Measurements from ENCODE around the gene CCL25.

CCL25 gene

DNA sequence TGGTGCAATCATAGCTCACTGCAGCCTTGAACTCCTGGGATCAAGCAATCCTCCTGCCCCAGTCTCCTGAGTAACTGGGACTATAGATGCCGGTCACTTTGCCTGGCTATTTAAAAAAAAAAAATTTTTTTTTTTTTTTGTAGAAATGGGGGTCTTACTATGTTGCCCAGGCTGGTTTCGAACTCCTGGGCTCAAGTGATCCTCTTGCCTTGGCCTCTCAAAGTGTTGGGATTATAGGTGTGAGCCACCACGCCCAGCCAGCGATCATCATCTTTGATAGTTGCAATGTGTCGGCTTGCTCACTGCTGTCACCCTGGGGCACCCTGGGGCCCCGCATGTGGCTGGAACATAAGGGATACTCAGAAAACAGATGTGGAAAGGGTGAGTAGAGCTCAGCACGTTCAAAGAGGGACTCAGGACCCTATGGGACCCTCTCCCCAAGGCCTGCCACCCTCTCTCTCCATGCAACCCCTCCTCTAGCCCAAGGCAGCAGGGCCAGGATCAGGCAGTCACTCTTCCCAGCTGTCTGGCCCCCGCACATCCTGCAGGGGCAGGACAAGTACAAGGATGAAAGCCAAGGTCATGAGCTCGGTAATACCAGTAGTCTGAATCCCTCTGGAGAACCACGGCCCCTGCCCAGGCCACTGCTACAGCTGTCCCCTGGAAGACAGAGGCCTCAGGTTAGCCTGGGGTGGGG, 6.5 kb upstream of the CCL25 start:
- peak in 1 of 2 experiments; percentile 19 for DNase-seq

DNA sequence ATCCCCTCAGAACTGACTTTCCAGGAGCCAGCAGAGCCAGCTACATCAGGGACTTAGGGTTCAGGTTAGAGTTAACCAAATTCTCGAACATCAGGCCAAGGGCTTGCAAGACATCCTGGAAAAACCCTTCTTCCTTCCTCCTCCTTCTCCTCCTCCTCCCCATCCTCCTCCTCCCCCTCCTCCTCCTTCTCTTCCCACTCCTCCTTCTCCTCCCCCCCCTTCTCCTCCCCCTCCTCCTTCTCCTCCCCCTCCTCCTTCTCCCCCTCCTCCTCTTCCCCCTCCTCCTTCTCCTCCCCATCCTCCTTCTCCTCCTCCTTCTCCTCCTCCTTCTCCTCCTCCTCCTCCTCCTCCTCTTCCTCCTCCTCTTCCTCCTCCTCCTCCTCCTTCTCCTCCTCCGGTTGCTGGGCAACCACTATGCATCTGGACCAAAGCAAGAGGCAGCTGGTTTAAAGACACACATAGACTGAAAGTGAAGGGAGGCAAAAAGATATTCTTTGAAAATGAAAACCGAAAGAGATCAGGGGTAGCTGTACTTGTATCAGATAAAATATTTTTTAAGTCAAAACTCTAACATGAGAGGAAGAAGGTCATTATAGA, 5.9 kb upstream of the CCL25 start:
- DNase-seq: no peak

- DNase-seq: peak; percentile 93 to 94
Observed at GRCh38 chr19:8050274-8051096, 2.1 kb upstream of the CCL25 start.

- no peak for DNase-seq
Observed at GRCh38 chr19:8054169-8054568, 1.6 kb downstream of the CCL25 start.

DNA sequence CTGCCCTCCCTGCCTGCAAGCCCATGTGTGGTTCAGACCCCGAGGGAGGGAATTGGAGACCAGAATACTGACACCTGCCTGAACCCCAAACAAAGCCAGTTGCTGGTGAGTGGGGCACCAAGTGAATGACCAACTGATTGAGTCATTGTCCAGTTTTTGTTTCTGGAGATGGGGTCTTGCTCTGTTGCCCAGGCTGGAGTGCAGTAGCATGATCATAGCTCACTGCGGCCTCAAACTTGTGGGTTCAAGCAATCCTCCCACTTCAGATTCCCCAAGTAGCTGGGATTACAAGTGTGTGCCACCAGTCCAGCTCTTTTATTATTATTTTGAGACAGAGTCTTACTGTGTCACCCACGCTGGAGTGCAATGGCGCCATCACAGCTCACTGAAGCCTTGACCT, 4.0 kb downstream of the CCL25 start:
- no peak for DNase-seq

GRCh38 chr19:8057545-8058270, 5.1 kb downstream of the CCL25 start:
- DNase-seq: no peak

DNA sequence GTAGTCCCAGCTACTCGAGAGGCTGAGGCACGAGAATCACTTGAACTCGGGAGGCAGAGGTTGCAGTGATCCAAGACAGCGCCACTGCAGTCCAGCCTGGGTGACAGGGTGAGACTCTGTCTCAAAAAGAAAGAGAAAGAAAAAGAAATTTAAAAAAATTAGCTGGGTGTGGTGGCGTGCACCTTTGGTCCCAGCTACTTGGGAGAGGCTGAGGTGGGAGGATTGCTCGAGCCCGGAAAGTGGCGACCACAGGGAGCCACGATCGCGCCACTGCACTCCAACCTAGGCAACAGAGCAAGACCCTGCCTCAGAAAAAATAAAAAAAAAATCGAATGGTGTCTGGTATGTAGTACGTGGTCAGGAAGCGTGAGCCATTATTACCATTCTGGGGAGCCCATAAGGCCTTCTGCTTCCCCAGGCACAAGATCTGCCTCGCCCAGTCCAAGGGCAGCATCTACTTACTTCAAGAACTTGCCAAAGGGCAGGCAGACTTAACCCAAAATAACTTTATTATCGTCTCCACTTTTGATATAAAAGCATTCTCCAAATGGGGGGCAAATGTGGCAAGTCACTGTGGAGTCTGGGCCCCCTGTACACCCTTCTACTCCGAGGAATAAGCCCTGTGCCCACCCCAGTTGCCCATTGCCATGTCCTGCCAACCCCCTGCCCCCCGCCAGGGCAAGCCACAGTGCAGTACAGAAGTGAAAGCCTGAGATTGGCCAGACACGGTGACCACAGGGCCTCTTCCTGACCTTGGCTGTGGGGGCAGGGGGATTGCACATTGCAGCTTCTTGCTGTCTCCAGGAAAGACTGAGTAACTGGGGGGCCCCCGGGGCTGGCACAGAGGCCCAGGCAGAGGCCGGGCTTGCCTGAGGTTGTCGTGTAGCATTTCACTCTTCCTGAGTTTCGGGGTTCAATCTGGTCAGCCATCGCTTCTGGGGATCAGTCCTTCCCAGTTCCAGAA, 12.6 kb downstream of the CCL25 start:
- DNase-seq: no peak

GRCh38 chr19:8065875-8066261, 13.3 kb downstream of the CCL25 start:
- no peak for DNase-seq

DNA sequence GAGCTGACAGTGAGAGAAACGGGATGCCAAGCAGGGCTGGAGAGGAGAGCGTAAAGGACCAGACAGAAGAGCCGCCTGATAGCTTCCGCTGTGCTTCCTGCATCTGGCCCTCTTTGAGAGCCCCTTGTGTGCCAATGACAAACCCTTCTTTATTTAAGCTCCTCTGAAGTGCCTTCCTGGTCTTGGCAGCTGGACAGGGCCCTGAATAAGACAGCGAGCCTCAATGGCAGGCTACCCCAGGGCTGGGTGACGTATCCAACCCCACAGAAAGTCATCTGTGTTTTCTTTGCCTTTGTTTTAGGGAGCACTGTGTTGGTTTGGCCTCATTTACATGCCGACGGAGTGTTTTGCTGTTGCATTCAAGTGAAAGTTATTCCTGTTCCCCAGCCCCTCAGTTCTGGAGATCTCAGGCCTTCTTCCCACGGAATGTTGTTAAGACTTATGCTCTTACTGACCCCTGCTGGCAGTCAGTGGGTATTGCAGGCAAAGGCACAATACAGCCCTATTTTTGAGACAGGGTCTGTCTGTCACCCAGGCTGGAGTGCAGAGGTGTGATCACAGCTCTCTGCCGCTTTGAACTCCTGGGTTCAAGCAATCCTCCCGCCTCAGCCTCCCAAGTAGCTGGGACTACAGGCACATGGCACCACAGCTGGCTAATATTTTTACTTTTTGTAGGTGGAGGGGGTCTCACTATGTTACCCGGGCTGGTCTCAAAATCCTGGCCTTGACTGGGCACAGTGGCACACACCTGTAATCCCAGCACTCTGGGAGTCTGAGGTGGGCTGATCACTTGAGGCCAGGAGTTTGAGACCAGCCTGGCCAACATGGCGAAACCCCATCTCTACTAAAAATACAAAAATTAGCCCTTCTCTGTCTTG, 16.8 kb downstream of the CCL25 start:
- DNase-seq: peak; percentile 40 to 73

DNA sequence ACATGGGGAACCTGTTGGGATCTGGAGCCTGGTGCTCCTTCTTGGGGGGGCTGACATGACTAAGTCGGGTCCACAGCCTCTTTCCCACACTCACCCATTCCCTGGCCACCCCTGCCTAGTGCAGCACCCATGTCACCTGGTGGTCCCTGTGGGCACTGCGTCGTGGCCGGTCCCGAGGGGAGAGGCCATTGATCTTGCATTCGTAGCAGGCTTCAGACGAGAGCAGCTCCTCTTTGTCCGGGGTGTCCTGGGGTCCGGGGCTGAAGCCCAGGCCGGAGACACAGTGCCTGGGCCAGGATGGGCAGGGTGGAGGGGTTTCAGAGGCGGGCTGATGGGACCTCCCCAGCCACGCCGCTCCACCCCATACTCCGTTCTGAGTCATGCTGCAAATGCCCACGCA, 19.4 kb downstream of the CCL25 start:
- no peak for DNase-seq

DNA sequence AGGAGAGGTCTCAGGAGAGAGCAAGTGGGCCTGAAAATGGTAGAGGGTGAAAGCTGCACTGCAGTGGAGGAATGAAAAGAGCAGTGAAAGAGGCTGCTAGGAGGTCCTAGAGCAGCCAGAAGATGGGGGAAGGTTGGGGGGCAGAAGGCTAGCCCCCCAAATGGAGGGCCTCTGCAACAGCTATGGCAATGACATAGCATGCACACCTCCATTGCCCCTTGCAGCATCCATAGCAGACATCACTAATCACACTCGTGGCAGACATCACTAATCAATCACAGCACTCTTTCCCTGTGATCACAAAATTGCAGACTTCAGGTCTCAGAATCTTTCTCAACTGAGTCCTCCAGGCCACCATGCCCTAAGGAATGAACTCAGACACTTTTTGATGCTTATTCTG, 21.9 kb downstream of the CCL25 start:
- no peak for DNase-seq

- DNase-seq: no peak
Observed at GRCh38 chr19:8075158-8076074, 22.9 kb downstream of the CCL25 start.

DNA sequence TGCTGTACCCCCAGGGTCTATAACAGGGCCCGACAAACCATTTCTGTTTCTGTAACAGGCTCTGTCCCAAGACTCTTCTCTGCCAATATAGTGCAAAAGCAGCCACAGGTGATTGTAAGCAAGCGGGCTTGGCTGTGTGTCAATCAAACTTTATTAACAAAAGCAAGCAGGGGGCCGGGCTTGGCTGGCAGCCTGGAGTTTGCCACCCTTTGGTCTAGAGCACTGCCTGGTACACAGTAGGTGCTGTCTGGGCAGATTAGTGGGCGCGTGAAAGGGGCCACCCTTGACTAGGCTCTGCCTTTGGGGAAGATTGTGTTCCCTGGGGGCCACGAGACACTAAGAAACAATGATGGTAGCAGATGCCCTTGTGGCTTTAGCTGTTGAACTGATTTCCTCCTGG, 27.4 kb downstream of the CCL25 start:
- no peak for DNase-seq

- no peak for DNase-seq
Observed at GRCh38 chr19:8080832-8081231, 28.3 kb downstream of the CCL25 start.

GRCh38 chr19:8081569-8082550, 29.3 kb downstream of the CCL25 start:
- no peak for DNase-seq

DNA sequence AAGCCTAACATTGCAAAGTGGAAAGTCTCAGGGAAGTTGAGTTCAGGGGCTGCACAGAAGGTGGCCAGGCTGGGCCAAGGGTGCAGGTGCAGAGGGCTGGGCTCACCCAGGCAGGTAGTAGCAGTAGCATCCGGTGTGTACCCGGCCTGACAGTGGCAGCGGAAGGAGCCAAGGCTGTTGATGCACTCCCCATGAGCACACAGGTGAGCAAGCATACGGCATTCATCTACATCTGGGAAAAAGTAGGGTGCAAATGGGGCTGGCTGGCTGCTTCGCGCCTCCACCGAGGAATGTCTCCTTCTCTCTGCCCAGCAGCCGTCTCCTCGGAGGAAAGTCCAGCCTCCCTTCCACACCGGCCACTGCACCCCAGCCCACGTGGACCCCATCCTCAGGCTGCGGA, 30.6 kb downstream of the CCL25 start:
- DNase-seq: no peak

GRCh38 chr19:8084152-8084551, 31.6 kb downstream of the CCL25 start:
- no peak for DNase-seq

DNA sequence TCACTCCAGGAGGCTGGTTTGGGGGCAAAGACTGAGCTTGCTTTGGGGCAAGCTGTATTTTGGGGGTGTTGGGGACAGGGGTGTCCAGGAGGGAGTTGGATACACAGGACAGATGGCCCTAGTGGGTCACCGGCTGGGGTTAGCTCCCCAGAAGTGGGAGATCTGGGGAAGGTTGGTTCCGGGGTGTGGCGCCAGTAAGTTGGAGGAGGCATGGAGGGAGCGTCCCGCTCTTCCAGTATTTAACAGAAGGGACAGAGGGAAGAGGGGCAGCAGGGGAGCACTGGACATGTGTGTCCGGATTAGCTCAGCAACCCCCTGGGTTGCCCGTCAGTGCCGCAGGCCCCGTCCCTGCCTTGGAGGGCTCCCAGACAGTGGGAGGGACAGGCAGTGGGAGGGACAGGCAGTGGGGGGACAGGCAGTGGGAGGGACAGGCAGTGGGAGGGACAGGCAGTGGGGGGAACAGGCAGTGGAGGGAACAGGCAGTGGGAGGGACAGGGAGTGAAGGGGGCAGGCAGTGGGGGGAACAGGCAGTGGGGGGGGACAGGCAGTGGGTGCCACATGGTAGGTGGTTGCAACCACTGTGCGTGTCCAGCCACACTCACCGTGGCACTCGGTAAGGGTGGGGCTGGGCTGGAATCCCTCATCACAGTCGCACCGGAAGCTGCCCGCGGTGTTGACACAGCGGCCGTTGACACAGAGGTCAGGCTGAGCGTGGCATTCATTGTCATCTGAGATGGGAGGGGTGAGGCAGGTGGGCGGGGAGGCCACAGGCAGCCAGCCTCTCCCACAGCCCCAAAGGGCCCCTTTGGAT, 33.2 kb downstream of the CCL25 start:
- no peak for DNase-seq

All from NCI-H524 (cell line).